SK-N-SH (cell line): ENCODE results near the gene CDK1. TPM values are rescaled to one million over a fixed set of nuclear protein-coding genes. Genes with fewer than 3 reads are reported as not detected.

Source experiments
- CTCF ChIA-PET: fragments of 300-600, 350-600 bp; formaldehyde crosslinking; extraction: SDS; loops from one replicate; lab custom pipeline; 2021; lab: Yijun Ruan, JAX
- POLR2A ChIA-PET: fragments of 350-600 bp; sonication (Branson Sonifier 250); formaldehyde crosslinking; extraction: SDS; loops from one replicate; lab custom pipeline; 2020; ENCODE audit warnings: antibody characterized with exemption, inconsistent platforms; lab: Yijun Ruan, JAX
- DNase-seq: peaks from one replicate; pipeline ENCODE4 v3.0.0; 2012
- H2AFZ ChIP-seq: fragments of 200-600 bp; sonication (generic); 2 replicates; pipeline ENCODE4 v1.8.1; 2016; ENCODE audit warnings: antibody characterized with exemption, mild to moderate bottlenecking, low read depth
- H3F3A ChIP-seq: fragments of 200-600 bp; sonication (generic); replicated peaks from 2 replicates; pipeline ENCODE3; 2016; ENCODE audit warnings: antibody characterized with exemption, mild to moderate bottlenecking; ENCODE audit not compliant: insufficient read depth
- H3K27ac ChIP-seq, 2 experiments: fragments of 200-500 bp in 1 of 2; fragments of 200-600 bp in 1 of 2; sonication (Bioruptor generic) in 1 of 2; sonication (generic), shearing (Covaris generic) in 1 of 2; 2 replicates each; pipeline versions ENCODE4 v1.5.1 to v1.6.1; 2014 to 2016; ENCODE audit warnings: low read depth in 2 of 2, inconsistent platforms in 1 of 2, low read length in 1 of 2, mild to moderate bottlenecking in 1 of 2, mixed read lengths in 1 of 2
- H3K27me3 ChIP-seq: fragments of 200-600 bp; sonication (generic), shearing (Covaris generic); 2 replicates; pipeline ENCODE4 v1.6.1; 2016; ENCODE audit warnings: mixed run types; ENCODE audit not compliant: insufficient read depth
- H3K36me3 ChIP-seq, 2 experiments: fragments of 200-500 bp in 1 of 2; fragments of 200-600 bp in 1 of 2; sonication (Bioruptor generic) in 1 of 2; sonication (generic) in 1 of 2; replicated peaks in 1 of 2; 2 replicates each; pipeline versions ENCODE3 to v1.5.1; 2014 to 2016; ENCODE audit warnings: low read length in 1 of 2, mild to moderate bottlenecking in 1 of 2; ENCODE audit not compliant: insufficient read depth in 2 of 2, control insufficient read depth in 1 of 2
- H3K4me1 ChIP-seq, 2 experiments: fragments of 200-500 bp in 1 of 2; fragments of 200-600 bp in 1 of 2; sonication (Bioruptor generic) in 1 of 2; sonication (generic), shearing (Covaris generic) in 1 of 2; 2 replicates each; pipeline versions ENCODE4 v1.5.1 to v1.6.1; 2014 to 2016; ENCODE audit warnings: low read depth in 1 of 2, low read length in 1 of 2, mixed run types in 1 of 2; ENCODE audit not compliant: insufficient read depth in 2 of 2, control insufficient read depth in 1 of 2
- H3K4me2 ChIP-seq: fragments of 200-600 bp; sonication (generic), shearing (Covaris generic); 2 replicates; pipeline ENCODE4 v1.6.1; 2017; ENCODE audit warnings: mixed run types
- H3K4me3 ChIP-seq, 2 experiments: fragments of 200-500 bp in 1 of 2; fragments of 200-600 bp in 1 of 2; sonication (Bioruptor generic) in 1 of 2; sonication (generic), shearing (Covaris generic) in 1 of 2; 2 replicates each; pipeline versions ENCODE4 v1.5.1 to v1.8.1; 2014 to 2016; ENCODE audit warnings: low read depth in 2 of 2, inconsistent platforms in 1 of 2, low read length in 1 of 2, mild to moderate bottlenecking in 1 of 2, mixed read lengths in 1 of 2, moderate library complexity in 1 of 2
- H3K79me2 ChIP-seq: fragments of 200-600 bp; sonication (generic); 2 replicates; pipeline ENCODE4 v1.8.1; 2017; ENCODE audit warnings: mild to moderate bottlenecking; ENCODE audit not compliant: insufficient read depth
- H3K9ac ChIP-seq: fragments of 200-600 bp; sonication (generic); 2 replicates; pipeline ENCODE4 v1.6.1; 2017; ENCODE audit warnings: mixed run types
- H3K9me2 ChIP-seq: fragments of 200-600 bp; sonication (generic); 2 replicates; pipeline ENCODE4 v1.6.1; 2017; ENCODE audit warnings: mixed run types
- H3K9me3 ChIP-seq: fragments of 200-600 bp; sonication (generic); 2 replicates; pipeline ENCODE4 v1.6.1; 2017; ENCODE audit warnings: mixed run types, mild to moderate bottlenecking, moderate library complexity
- H4K20me1 ChIP-seq: fragments of 200-600 bp; sonication (generic); 2 replicates; pipeline ENCODE4 v1.6.1; 2017; ENCODE audit warnings: mild to moderate bottlenecking, mixed run types; ENCODE audit not compliant: insufficient read depth
- ELF1 ChIP-seq: IDR thresholded peaks from 2 replicates; pipeline ENCODE4 v1.4.0; 2012
- EP300 ChIP-seq, 2 experiments: IDR thresholded peaks; 2 replicates each; pipeline versions ENCODE4 v1.4.0 to v1.6.1; 2012; ENCODE audit warnings: borderline replicate concordance in 1 of 2, low read depth in 1 of 2, low read length in 1 of 2
- EZH2phosphoT487 ChIP-seq: fragments of 200-600 bp; sonication (generic); IDR thresholded peaks from 2 replicates; pipeline ENCODE4 v1.6.1; 2017; ENCODE audit warnings: low read depth, mixed run types, mild to moderate bottlenecking, antibody characterized with exemption, moderate library complexity, borderline replicate concordance
- GABPA ChIP-seq: IDR thresholded peaks from 2 replicates; pipeline ENCODE4 v1.4.0; 2012; ENCODE audit warnings: low read depth, mild to moderate bottlenecking
- MEF2A ChIP-seq: IDR thresholded peaks from 2 replicates; pipeline ENCODE4 v1.4.0; 2012; ENCODE audit warnings: low read depth, borderline replicate concordance
- MXI1 ChIP-seq: IDR thresholded peaks from 2 replicates; pipeline ENCODE4 v1.6.1; 2012; ENCODE audit warnings: mild to moderate bottlenecking, low read depth, low read length, improper control_type of control experiment
- NFIC ChIP-seq: IDR thresholded peaks from 2 replicates; pipeline ENCODE4 v1.4.0; 2012; ENCODE audit warnings: borderline replicate concordance
- NRF1 ChIP-seq: IDR thresholded peaks from 2 replicates; pipeline ENCODE4 v1.6.1; 2012; ENCODE audit warnings: low read depth, mild to moderate bottlenecking, low read length
- PBX3 ChIP-seq: IDR thresholded peaks from 2 replicates; pipeline ENCODE4; 2012
- POLR2AphosphoS5 ChIP-seq: IDR thresholded peaks from 2 replicates; pipeline ENCODE4 v1.6.1; 2012; ENCODE audit warnings: low read depth, low read length
- RAD21 ChIP-seq: IDR thresholded peaks from 2 replicates; pipeline ENCODE4 v1.6.1; 2012; ENCODE audit warnings: mild to moderate bottlenecking, low read length
- RXRA ChIP-seq: IDR thresholded peaks from 2 replicates; pipeline ENCODE4 v1.4.0; 2012; ENCODE audit warnings: low read depth, mild to moderate bottlenecking, borderline replicate concordance
- TCF12 ChIP-seq: IDR thresholded peaks from 2 replicates; pipeline ENCODE4 v1.4.0; 2012
- WGBS: methylation state at CpG from one replicate; pipeline ENCODE4 v1.1.6; 2017; ENCODE audit warnings: low lambda C conversion rate; 5-methylcytosine and 5-hydroxymethylcytosine counted together
- polyA plus RNA-seq, 3 experiments: library from polyadenylated mRNA; depleted of rRNA; stranded (reverse); fragments of >200 nt; gene quantifications; 2 replicates each; pipeline ENCODE4 v1.2.3, GENCODE V29; 2012
- TF ChIP-seq, protein P1 (sequence below): fragments of 200-600 bp; sonication (generic); IDR thresholded peaks from 2 replicates; pipeline ENCODE4 v1.6.1; 2017; ENCODE audit warnings: antibody characterized with exemption, mild to moderate bottlenecking, moderate library complexity

Gene CDK1
- polyA plus RNA-seq, 1 of the 3 experiments (the other 2 are of a cell fraction) = 20.8 TPM

GRCh38 chr10:60784641-60785040, 6.4 kb downstream of the CDK1 start:
- Histone ChIP-seq H3K9me2 (no peaks in the 10 kb centered on the region), H3K27ac (peak overlapping the region; percentile 12 to 34; a peak in 3 of 4 replicates)

DNA sequence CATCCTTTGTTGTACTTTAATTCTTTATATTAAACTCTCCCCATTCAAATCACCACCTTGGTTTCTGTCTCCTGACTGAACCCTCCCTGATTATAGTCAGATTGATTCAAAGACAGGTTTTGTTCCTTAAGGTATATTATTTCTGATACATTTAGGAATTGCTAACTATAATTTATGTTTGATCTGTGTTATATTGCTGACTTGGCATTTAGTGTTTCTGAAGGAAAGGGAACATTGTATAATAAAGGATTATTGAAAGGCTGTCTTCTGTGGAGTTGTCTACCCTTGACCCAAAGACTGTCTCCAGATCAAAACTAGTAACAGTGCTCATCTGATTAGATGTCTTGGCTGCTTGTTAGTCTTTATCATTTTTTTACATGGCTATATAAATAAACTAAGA, 10.3 kb downstream of the CDK1 start:
- no peak overlapping the region for H3K9ac ChIP-seq
- peaks cover 13% of the 10 kb centered on the region for H3F3A ChIP-seq
- H3K27ac ChIP-seq = peak overlapping the region in 1 of 2 experiments; percentile 16; a peak in 1 of 4 replicates
- H2AFZ ChIP-seq = peak overlapping the region; percentile 68; the same call in 1 of the 2 replicates
- peaks cover 0 to 15% of the 10 kb centered on the region in 2 experiments; a peak in 2 of 4 replicates for H3K4me1 ChIP-seq
- DNase-seq = no peak
- POLR2A ChIA-PET = no interaction called here
- no peaks in the 10 kb centered on the region for H3K9me2 ChIP-seq
- H3K27me3 ChIP-seq = no peaks in the 10 kb centered on the region
- peaks cover 95% of the 10 kb centered on the region for H3K79me2 ChIP-seq
- peaks cover 33 to 55% of the 10 kb centered on the region in 2 experiments for H3K36me3 ChIP-seq
- TF ChIP-seq RXRA (no peak), NRF1 (no peak)
- H3K4me2 ChIP-seq = peak overlapping the region; percentile 44
- no peak overlapping the region for H3K4me3 ChIP-seq
- H3K9me3 ChIP-seq = no peaks in the 10 kb centered on the region
- peaks cover 5% of the 10 kb centered on the region; the same call in 1 of the 2 replicates for H4K20me1 ChIP-seq
- CTCF ChIA-PET = interaction anchor here (1.2 kb wide), 1 partner anchor 10 kb away, joined by 3 read pairs; the partner anchor contains the start of gene CDK1

More at GRCh38 chr10:60784641-60785040, 6.4 kb downstream of the CDK1 start:
- CTCF ChIA-PET = no interaction called here
- WGBS = 98% methylated on average over 3 of the region's 3 CpGs
- Histone ChIP-seq H3K4me3 (no peak overlapping the region), H2AFZ (peak overlapping the region; percentile 50; the same call in 1 of the 2 replicates), H3K4me2 (no peak overlapping the region), H3K9me3 (no peaks in the 10 kb centered on the region), H3K9ac (no peak overlapping the region), H3K4me1 (peaks cover 16 to 28% of the 10 kb centered on the region in 2 experiments; a peak in 3 of 4 replicates), H3K36me3 (peaks cover 12 to 36% of the 10 kb centered on the region in 2 experiments), H3K27me3 (no peaks in the 10 kb centered on the region), H4K20me1 (peaks cover 14% of the 10 kb centered on the region; the same call in 1 of the 2 replicates), H3F3A (peaks cover 11% of the 10 kb centered on the region), H3K79me2 (peaks cover 100% of the 10 kb centered on the region)
- POLR2A ChIA-PET = no interaction called here
- no peak for DNase-seq
- no peak for TF ChIP-seq EP300 (IDR thresholded peaks at IDR 0.05; ENCODE audit: borderline replicate concordance in 1 of 2, low read depth in 1 of 2, low read length in 1 of 2)
- TF ChIP-seq RXRA = no peak
- TF ChIP-seq POLR2AphosphoS5 = no peak
- TF ChIP-seq ELF1 = no peak
- no peak for TF ChIP-seq GABPA
- no peak for TF ChIP-seq MXI1
- TF ChIP-seq, protein P1, sequence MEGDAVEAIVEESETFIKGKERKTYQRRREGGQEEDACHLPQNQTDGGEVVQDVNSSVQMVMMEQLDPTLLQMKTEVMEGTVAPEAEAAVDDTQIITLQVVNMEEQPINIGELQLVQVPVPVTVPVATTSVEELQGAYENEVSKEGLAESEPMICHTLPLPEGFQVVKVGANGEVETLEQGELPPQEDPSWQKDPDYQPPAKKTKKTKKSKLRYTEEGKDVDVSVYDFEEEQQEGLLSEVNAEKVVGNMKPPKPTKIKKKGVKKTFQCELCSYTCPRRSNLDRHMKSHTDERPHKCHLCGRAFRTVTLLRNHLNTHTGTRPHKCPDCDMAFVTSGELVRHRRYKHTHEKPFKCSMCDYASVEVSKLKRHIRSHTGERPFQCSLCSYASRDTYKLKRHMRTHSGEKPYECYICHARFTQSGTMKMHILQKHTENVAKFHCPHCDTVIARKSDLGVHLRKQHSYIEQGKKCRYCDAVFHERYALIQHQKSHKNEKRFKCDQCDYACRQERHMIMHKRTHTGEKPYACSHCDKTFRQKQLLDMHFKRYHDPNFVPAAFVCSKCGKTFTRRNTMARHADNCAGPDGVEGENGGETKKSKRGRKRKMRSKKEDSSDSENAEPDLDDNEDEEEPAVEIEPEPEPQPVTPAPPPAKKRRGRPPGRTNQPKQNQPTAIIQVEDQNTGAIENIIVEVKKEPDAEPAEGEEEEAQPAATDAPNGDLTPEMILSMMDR = no peak
- TF ChIP-seq RAD21 = no peak
- no peak for TF ChIP-seq MEF2A

DNA sequence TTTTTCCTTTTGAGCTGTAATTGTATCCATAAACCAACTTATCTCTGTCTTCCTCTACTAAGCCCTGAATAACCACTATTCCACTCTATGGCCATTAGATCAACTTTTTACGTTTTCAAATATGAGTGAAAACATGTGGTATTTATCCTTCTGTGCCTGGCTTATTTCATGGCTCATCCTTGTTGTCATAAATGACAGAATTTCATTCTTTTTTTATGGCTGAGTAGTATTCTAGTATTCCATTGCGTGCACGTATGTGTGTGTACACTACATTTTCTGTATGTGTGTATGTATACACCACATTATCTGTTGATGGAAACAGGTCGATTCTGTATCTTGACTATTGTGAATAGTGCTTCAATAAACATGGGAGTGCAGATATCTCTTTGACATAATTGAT, 11.1 kb downstream of the CDK1 start:
- peak overlapping the region; percentile 14 to 53; a peak in 2 of 4 replicates for H3K27ac ChIP-seq
- H3F3A ChIP-seq = peaks cover 15% of the 10 kb centered on the region
- POLR2A ChIA-PET = no interaction called here
- no peak overlapping the region for H3K9ac ChIP-seq
- H3K36me3 ChIP-seq = peaks cover 37 to 61% of the 10 kb centered on the region in 2 experiments
- peaks cover 5% of the 10 kb centered on the region; the same call in 1 of the 2 replicates for H4K20me1 ChIP-seq
- H3K79me2 ChIP-seq = peaks cover 90% of the 10 kb centered on the region
- 29% methylated on average over 4 of the region's 4 CpGs for WGBS
- H3K4me1 ChIP-seq = peaks cover 0 to 9% of the 10 kb centered on the region in 2 experiments; a peak in 2 of 4 replicates
- no peak overlapping the region for H3K4me2 ChIP-seq
- TF ChIP-seq, protein P1 = no peak
- TF ChIP-seq TCF12 (peak; percentile 79), NFIC (no peak), PBX3 (peak; percentile 41; the same call in 1 of the 2 replicates), EZH2phosphoT487 (no peak), EP300 (IDR thresholded peaks at IDR 0.05; ENCODE audit: borderline replicate concordance in 1 of 2, low read depth in 1 of 2, low read length in 1 of 2) (peak in 1 of 2 experiments; percentile 31; a peak in 1 of 4 replicates), RXRA (no peak)
- no peaks in the 10 kb centered on the region for H3K27me3 ChIP-seq
- no peaks in the 10 kb centered on the region for H3K9me3 ChIP-seq
- no peak for DNase-seq
- 0 out of 2 replicates have a peak overlapping the region, but pooled peaks have one; percentile 7 for H2AFZ ChIP-seq
- no peaks in the 10 kb centered on the region for H3K9me2 ChIP-seq
- CTCF ChIA-PET = interaction anchor here (0.7 to 1.2 kb wide), 2 partner anchors 11 to 785 kb away, joined by 3 read pairs; partner anchors contain the start of gene CDK1
- H3K4me3 ChIP-seq = no peak overlapping the region
